Astrocyte (in vitro differentiated cells and primary cell): ENCODE results near the gene NHLRC4. TPM values are rescaled to one million over a fixed set of nuclear protein-coding genes. Genes with fewer than 3 reads are reported as not detected.

Experiments used
- DNase-seq: peaks from one replicate; pipeline ENCODE4 v3.0.0-alpha.2; 2010; ENCODE audit warnings: low read depth
- FAIRE-seq: peaks from 2 replicates; lab custom pipeline; 2011; peaks lifted over from hg19 to GRCh38; lab: Jason Lieb, UNC
- H2AFZ ChIP-seq: 2 replicates; pipeline ENCODE4 v1.6.0; 2012; ENCODE audit warnings: low read depth, low read length, inconsistent platforms
- H3K27ac ChIP-seq: 2 replicates; pipeline ENCODE4 v1.5.1; 2011; ENCODE audit warnings: low read depth, low read length, inconsistent platforms
- H3K27me3 ChIP-seq: 2 replicates; pipeline ENCODE4 v1.6.0; 2011; ENCODE audit warnings: low read length, inconsistent platforms; ENCODE audit not compliant: insufficient read depth
- H3K36me3 ChIP-seq: 2 replicates; pipeline ENCODE4 v1.5.1; 2011; ENCODE audit warnings: low read length, inconsistent platforms; ENCODE audit not compliant: insufficient read depth
- H3K4me1 ChIP-seq: 2 replicates; pipeline ENCODE4 v1.5.1; 2011; ENCODE audit warnings: low read length, inconsistent platforms; ENCODE audit not compliant: insufficient read depth
- H3K4me2 ChIP-seq: 2 replicates; pipeline ENCODE4 v1.6.0; 2012; ENCODE audit warnings: low read length, inconsistent platforms
- H3K4me3 ChIP-seq: 2 replicates; pipeline ENCODE4 v1.5.1; 2011; ENCODE audit warnings: low read depth, mild to moderate bottlenecking, low read length, inconsistent platforms; ENCODE audit not compliant: insufficient read depth
- H3K79me2 ChIP-seq: 2 replicates; pipeline ENCODE4 v1.6.0; 2012; ENCODE audit warnings: mild to moderate bottlenecking, low read length, inconsistent platforms; ENCODE audit not compliant: insufficient read depth
- H3K9ac ChIP-seq: 2 replicates; pipeline ENCODE4 v1.6.0; 2012; ENCODE audit warnings: mild to moderate bottlenecking, low read length, inconsistent platforms
- H3K9me3 ChIP-seq: 2 replicates; pipeline ENCODE4 v1.5.1; 2012; ENCODE audit warnings: low read depth, mild to moderate bottlenecking, low read length, inconsistent platforms; ENCODE audit not compliant: insufficient read depth
- H4K20me1 ChIP-seq: 2 replicates; pipeline ENCODE4 v1.6.0; 2012; ENCODE audit warnings: low read length, inconsistent platforms; ENCODE audit not compliant: insufficient read depth
- H3K27ac Mint-ChIP-seq: one replicate; pipeline ENCODE4 v1.8.0; 2021; ENCODE audit warnings: mild to moderate bottlenecking, mixed read lengths; ENCODE audit not compliant: unreplicated experiment
- H3K27me3 Mint-ChIP-seq: one replicate; pipeline ENCODE4 v1.8.0; 2021; ENCODE audit warnings: low read depth, mixed read lengths; ENCODE audit not compliant: unreplicated experiment
- H3K36me3 Mint-ChIP-seq: one replicate; pipeline ENCODE4 v1.8.0; 2021; ENCODE audit warnings: low read depth, mixed read lengths; ENCODE audit not compliant: unreplicated experiment
- H3K4me1 Mint-ChIP-seq: one replicate; pipeline ENCODE4 v1.8.0; 2021; ENCODE audit warnings: low read depth, mixed read lengths; ENCODE audit not compliant: unreplicated experiment
- H3K4me3 Mint-ChIP-seq: one replicate; pipeline ENCODE4 v1.8.0; 2021; ENCODE audit warnings: mild to moderate bottlenecking, moderate library complexity, mixed read lengths; ENCODE audit not compliant: unreplicated experiment
- H3K9me3 Mint-ChIP-seq: one replicate; pipeline ENCODE4 v1.8.0; 2021; ENCODE audit warnings: mild to moderate bottlenecking, mixed read lengths; ENCODE audit not compliant: unreplicated experiment
- CTCF ChIP-seq: IDR thresholded peaks from 2 replicates; pipeline ENCODE4 v1.5.1; 2011; ENCODE audit warnings: low read depth, mild to moderate bottlenecking, inconsistent platforms, low read length, moderate library complexity; ENCODE audit not compliant: insufficient read depth
- EZH2 ChIP-seq: IDR thresholded peaks from 2 replicates; pipeline ENCODE4 v1.6.1; 2012; ENCODE audit warnings: mild to moderate bottlenecking, low read length, inconsistent platforms; ENCODE audit not compliant: insufficient read depth
- total RNA-seq: library from RNA; stranded (reverse); gene quantifications from 2 replicates; pipeline ENCODE4 v1.2.1, GENCODE V29; 2021

The NHLRC4 gene
- total RNA-seq, 1 donor from 2014 or later: 0.73 TPM

GRCh38 chr16:528111-529011, 38.4 kb upstream of the NHLRC4 start:
- Histone ChIP-seq H3K4me3 (peak overlapping the region; percentile 77), H3K79me2 (peaks cover 80% of the 10 kb centered on the region), H2AFZ (no peak overlapping the region), H3K9me3 (no peaks in the 10 kb centered on the region), H3K27me3 (no peaks in the 10 kb centered on the region), H3K36me3 (no peaks in the 10 kb centered on the region), H3K4me1 (peaks cover 37% of the 10 kb centered on the region), H4K20me1 (peaks cover 77% of the 10 kb centered on the region), H3K4me2 (peak overlapping the region; percentile 89), H3K9ac (peak overlapping the region; percentile 95), H3K27ac (peak overlapping the region; percentile 80)
- peaks cover 15% of the 10 kb centered on the region for H3K4me1 Mint-ChIP-seq
- H3K27ac Mint-ChIP-seq: peak overlapping the region; percentile 80
- peak overlapping the region; percentile 91 for H3K4me3 Mint-ChIP-seq
- FAIRE-seq (no peak), DNase-seq (peak; percentile 55)
- H3K36me3 Mint-ChIP-seq: peaks cover 3% of the 10 kb centered on the region
- H3K9me3 Mint-ChIP-seq: no peaks in the 10 kb centered on the region
- H3K27me3 Mint-ChIP-seq: no peaks in the 10 kb centered on the region
- no peak for TF ChIP-seq CTCF
- TF ChIP-seq EZH2: no peak

- Histone ChIP-seq H3K36me3 (no peaks in the 10 kb centered on the region), H3K79me2 (peaks cover 84% of the 10 kb centered on the region), H2AFZ (no peak overlapping the region), H4K20me1 (peaks cover 82% of the 10 kb centered on the region), H3K9ac (peak overlapping the region; percentile 95), H3K4me2 (peak overlapping the region; percentile 89), H3K9me3 (no peaks in the 10 kb centered on the region), H3K4me3 (peak overlapping the region; percentile 77), H3K4me1 (peaks cover 37% of the 10 kb centered on the region), H3K27me3 (no peaks in the 10 kb centered on the region), H3K27ac (peak overlapping the region; percentile 80)
- Mint-ChIP-seq H3K27ac (peak overlapping the region; percentile 80), H3K27me3 (no peaks in the 10 kb centered on the region), H3K9me3 (no peaks in the 10 kb centered on the region), H3K36me3 (peaks cover 3% of the 10 kb centered on the region), H3K4me3 (peak overlapping the region; percentile 91), H3K4me1 (peaks cover 14% of the 10 kb centered on the region)
- FAIRE-seq: no peak
- TF ChIP-seq EZH2 (no peak), CTCF (no peak)
- DNase-seq: no peak
Observed at GRCh38 chr16:529012-529575, 37.7 kb upstream of the NHLRC4 start.
